Esophagus muscularis mucosa (tissue), 4 donors: Measurements from ENCODE around the gene IQCK.

Experiments
- EP300 ChIP-seq: sonication (generic); formaldehyde crosslinking; IDR thresholded peaks from one replicate; pipeline ENCODE4 v1.6.1; 2017; ENCODE audit warnings: antibody characterized with exemption
- POLR2A ChIP-seq: fragments of 450-650 bp; IDR thresholded peaks from one replicate; pipeline ENCODE4 v1.6.1; 2017; ENCODE audit warnings: antibody characterized with exemption, moderate library complexity, mild to moderate bottlenecking, low read depth
- POLR2AphosphoS5 ChIP-seq, 2 donors: sonication (generic); formaldehyde crosslinking; IDR thresholded peaks; one replicate each; pipeline ENCODE4 v1.6.1; 2017; ENCODE audit warnings: antibody characterized with exemption in 2 of 2
- TF ChIP-seq, protein P1 (sequence below), 3 experiments: fragments of 200-600 bp in 2 of 3; fragments of 450-650 bp in 1 of 3; sonication (generic) in 2 of 3; IDR thresholded peaks; one replicate each; pipeline ENCODE4 v1.5.1; 2017 to 2019; ENCODE audit warnings: antibody characterized with exemption in 3 of 3, mild to moderate bottlenecking in 2 of 3, moderate library complexity in 1 of 3

GRCh38 chr16:19835968-19836421, 117.9 kb downstream of the IQCK start:
- TF ChIP-seq, protein P1, sequence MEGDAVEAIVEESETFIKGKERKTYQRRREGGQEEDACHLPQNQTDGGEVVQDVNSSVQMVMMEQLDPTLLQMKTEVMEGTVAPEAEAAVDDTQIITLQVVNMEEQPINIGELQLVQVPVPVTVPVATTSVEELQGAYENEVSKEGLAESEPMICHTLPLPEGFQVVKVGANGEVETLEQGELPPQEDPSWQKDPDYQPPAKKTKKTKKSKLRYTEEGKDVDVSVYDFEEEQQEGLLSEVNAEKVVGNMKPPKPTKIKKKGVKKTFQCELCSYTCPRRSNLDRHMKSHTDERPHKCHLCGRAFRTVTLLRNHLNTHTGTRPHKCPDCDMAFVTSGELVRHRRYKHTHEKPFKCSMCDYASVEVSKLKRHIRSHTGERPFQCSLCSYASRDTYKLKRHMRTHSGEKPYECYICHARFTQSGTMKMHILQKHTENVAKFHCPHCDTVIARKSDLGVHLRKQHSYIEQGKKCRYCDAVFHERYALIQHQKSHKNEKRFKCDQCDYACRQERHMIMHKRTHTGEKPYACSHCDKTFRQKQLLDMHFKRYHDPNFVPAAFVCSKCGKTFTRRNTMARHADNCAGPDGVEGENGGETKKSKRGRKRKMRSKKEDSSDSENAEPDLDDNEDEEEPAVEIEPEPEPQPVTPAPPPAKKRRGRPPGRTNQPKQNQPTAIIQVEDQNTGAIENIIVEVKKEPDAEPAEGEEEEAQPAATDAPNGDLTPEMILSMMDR (IDR thresholded peaks at IDR 0.05) = no peak
- no peak for TF ChIP-seq POLR2A
- no peak for TF ChIP-seq POLR2AphosphoS5 (IDR thresholded peaks at IDR 0.05)
- no peak for TF ChIP-seq EP300
